GM19099 (cell line): ENCODE measurements around the gene MCRIP2.

ENCODE experiments used
- POLR2A ChIP-seq: IDR thresholded peaks from 3 replicates; pipeline ENCODE4 v1.6.1; 2011; ENCODE audit warnings: low read depth; ENCODE audit not compliant: insufficient read length; ENCODE audit errors: extremely low read depth

Gene MCRIP2

DNA sequence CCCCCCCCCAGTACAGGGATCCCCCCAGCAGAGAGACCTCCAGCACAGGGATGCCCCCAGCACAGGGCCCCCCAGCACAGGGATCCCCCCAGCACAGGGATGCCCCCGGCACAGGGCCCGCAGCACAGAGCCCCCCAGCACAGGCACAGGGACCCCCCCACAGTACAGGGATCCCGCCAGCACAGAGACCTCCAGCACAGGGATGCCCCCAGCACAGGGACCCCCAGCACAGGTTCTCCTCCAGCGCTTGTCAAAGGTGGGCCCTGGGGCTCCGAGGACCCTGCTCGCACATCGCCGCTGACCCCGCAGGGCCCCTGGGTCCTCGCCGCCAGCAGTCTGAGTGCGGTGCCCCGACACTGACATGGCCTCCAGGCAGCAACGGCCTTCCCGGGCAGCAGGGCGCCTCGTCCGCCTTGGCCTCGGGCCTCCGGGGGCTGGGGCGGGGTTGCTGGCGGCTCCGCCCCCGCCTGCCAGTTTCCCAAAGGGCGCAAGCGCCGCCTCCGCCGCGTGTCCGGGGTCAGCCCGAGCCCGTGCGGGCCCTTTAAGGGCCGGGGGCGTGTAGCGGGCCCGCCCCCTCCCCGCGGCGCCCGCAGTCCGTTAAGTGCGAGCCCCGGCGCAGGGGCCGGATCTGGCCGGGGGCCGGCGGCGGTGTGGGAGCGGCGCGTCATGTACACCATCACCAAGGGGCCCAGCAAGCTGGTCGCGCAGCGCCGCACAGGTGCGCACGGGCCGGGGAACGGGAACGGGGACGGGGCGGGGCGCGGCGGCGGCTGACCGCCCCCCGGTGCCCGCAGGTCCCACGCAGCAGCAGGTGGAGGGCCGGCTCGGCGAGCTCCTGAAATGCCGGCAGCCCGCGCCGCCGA, at the start of gene MCRIP2:
TSS of gene MCRIP2 (plus strand) at position 503 of the 863 bp plus-strand sequence. CDS start at position 667, 164 bp downstream.
- peak; percentile 74 for TF ChIP-seq POLR2A

DNA sequence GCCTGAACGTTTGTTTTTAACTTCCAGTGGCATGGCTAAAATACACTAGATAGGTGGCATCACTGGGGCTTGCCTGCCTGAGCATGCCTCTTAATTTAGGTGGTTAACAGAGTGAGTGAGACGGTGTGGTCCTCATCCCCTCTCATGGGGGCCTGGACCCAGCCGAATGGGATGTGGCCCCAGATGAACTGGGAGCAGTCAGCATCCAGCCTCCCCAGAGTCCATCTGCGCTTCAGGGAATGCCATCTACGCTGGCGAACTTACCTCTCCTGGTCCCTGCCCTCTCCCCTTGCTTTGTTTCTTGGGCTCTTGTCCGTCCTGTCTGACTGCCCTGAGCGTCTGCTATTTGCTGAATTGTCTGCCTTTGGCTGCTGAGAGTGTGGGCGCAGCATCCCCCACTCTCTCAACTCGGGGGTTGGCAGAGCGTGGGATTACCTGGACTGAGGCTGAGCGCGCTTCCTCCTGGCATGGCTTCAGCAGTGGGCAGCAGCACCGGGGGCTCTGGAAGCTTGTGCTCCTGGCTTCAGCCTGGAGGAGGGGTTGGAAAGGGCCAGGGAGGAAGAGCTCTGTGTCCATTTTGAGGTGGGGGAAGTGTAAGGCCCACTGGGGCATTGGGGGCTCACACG, 49.6 kb upstream of the MCRIP2 start:
- no peak for TF ChIP-seq POLR2A

DNA sequence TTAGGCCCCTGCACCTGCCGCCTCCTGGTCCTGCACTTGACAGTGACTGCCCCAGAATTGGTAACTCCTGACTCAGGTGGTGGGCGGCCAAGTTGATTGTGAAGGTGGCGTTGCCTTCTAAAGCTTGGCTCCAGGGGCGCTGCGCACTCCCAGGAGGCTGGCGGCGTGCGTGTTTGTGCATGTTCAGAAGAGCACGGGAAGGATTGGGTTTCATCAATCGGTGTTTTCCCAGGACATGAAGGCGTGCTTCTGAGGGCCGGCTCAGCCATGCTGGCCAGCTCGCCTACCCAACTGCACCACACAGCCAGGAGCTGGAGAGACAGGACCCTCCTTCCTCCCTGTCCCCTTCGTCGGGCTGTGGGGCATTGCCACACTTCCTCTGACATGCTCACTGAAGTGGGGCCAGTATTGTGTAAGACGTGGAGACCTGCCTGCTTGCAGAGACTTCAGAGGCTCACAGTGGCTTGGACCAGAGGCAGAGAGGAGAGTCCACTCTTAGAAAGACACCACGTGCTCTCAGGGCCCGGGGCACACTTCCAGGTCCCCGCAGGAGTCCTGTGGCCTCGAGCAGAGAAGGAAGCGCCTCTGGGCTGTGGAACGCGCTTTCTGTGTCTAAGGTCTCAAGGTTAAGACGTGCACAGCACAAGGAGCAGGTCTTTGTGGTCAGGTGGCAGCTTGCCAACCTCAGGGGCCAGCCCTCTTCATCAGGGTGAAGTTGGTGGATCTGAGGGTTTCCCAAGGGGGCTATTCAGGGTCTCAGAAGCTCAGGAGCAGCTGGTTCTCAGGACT, 48.9 kb upstream of the MCRIP2 start:
- no peak for TF ChIP-seq POLR2A

DNA sequence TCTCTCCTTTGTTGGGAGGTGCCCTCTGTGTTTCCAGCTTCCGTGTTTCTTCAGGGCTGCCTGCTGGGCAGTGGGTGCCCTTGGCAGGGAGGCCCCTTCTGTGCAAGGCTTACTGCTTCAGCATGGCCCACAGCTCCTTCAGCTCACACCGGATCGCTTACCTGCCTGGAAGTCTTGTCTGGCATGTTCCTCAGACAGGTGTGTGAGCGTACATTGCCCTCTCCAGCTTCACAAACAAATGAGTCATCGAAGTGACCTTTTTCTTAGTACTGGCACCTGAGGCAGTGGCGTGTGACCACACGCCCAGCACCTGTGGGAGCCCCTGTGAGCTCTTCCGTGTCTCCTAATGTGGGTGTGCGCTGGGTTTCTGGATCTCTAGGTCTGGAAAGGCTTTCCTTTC, 48.2 kb upstream of the MCRIP2 start:
- TF ChIP-seq POLR2A = no peak

- no peak for TF ChIP-seq POLR2A
Observed at GRCh38 chr16:593807-594206, 47.8 kb upstream of the MCRIP2 start.

GRCh38 chr16:595094-595528, 46.5 kb upstream of the MCRIP2 start:
- no peak for TF ChIP-seq POLR2A

DNA sequence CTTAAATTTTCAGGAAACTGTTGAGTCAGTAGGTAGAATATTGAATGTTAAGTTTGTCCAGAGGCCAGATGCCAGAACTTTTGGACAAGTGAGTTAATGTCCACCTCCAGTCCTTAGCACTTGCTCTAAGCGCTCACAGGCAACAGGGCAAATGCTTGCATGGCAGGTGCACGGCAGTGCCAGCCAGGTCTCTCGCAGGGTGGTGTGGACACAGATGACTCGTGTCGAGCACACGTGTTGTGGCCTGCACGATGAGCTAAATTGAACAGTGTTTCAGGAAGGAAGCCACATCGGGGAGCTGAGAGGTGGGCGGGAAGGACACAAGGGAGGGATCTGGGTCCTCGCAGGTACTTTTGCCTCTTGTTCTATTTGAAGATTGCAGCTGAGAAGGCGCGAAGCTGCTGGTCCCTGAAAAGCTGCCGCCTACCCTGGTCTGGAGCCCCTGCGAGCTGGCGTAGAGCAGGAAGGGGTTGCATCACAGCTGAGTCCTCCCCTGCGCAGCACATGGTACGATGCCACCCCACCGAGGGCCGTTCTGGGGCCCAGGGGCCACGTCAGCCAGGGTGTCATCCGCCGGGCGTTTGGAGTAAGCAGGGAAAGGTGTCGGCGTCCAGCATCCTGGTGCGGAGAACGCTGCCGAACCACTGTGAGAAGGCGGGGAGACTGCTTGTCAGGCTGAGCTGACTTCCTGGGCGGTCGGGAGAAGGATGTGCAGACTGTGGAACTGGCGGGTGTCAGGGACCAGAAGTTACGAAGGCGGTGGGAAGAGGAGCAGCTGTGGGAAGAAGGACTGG, 45.5 kb upstream of the MCRIP2 start:
- TF ChIP-seq POLR2A = no peak

- TF ChIP-seq POLR2A = no peak
Observed at GRCh38 chr16:596736-597060, 44.9 kb upstream of the MCRIP2 start.

- TF ChIP-seq POLR2A = no peak
Observed at GRCh38 chr16:598823-599739, 42.5 kb upstream of the MCRIP2 start.

GRCh38 chr16:600781-601180, 40.8 kb upstream of the MCRIP2 start:
- TF ChIP-seq POLR2A = no peak

DNA sequence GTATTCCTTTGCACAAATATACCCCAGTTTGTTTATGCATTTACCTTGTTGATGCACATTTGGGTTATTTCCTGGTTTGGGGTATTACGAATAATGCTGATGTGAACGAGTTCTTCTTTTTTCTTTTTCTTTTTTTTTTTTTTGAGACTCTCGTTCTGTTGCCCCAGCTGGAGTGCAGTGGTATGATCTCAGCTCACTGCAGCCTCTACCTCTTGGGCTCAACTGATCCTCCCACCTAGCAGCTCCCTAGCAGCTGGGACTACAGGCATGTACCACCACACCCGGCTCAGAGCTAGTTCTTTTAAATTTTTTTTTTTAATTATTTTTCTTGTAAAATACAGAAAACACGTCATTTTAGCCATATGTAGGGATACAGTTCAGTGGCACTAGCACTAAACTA, 37.7 kb upstream of the MCRIP2 start:
- no peak for TF ChIP-seq POLR2A

GRCh38 chr16:606656-607307, 34.8 kb upstream of the MCRIP2 start:
- no peak for TF ChIP-seq POLR2A

- TF ChIP-seq POLR2A = no peak
Observed at GRCh38 chr16:608019-608418, 33.6 kb upstream of the MCRIP2 start.
